Neuron (in vitro differentiated cells): Measurements from ENCODE around the gene MRPL42.

ENCODE experiments used
- H2AFZ ChIP-seq: one replicate; pipeline ENCODE4 v1.6.1; 2013; ENCODE audit warnings: low read depth, mild to moderate bottlenecking, inconsistent platforms, low read length, moderate library complexity
- H3K27me3 ChIP-seq: one replicate; pipeline ENCODE4 v1.6.1; 2013; ENCODE audit warnings: low read length; ENCODE audit not compliant: insufficient read depth
- H3K36me3 ChIP-seq: one replicate; pipeline ENCODE4 v1.6.1; 2013; ENCODE audit warnings: low read length; ENCODE audit not compliant: insufficient read depth
- H3K4me1 ChIP-seq: one replicate; pipeline ENCODE4 v1.6.1; 2013; ENCODE audit warnings: low read length; ENCODE audit not compliant: insufficient read depth
- H3K4me3 ChIP-seq: 2 replicates; pipeline ENCODE4 v1.5.1; 2013; ENCODE audit warnings: mild to moderate bottlenecking, low read length, moderate library complexity
- H3K9me3 ChIP-seq: one replicate; pipeline ENCODE4 v1.6.1; 2013; ENCODE audit warnings: low read length

MRPL42 gene

DNA sequence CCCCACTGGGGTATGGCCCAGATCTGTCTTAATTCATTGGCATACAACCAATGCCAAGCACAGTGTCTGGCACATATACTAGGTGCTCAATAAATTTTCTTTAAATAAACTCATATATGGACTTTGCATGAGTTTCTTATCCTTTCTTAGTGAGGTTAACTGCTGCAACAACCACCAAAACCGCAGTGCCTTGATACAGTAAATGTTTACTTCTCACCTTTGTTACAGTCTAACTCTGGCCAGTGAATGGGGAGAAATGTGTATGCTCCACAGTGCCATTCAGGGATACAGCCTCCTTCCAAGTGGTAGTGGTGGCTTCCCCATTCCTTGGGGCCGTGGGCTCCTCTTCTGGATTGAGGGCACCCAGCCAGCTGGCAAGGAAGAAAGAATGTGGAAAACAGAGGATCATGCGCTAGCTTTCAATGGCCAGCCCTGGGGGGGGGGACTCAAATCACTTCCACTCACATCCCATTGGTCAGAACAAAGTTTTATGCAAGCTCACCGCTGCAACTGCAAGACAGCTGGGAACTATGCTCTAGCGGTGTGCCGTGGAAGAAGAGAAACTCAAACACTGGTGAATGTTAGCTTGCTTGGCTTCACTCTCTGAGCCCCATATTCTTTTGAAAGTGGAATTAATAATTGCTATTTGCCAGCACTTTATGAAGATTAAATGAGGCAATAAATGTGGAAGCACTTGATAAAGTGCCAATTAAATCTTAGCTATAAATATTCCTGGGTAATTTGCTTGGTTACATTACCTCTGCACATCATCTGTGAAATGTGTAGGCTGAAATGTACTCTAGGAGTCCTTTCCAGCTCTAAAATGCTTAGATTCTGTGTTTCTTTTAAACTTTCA lies 54.1 kb downstream of the MRPL42 start:
- Histone ChIP-seq H3K27me3 (no peaks in the 10 kb centered on the region), H2AFZ (no peak overlapping the region), H3K4me1 (peaks cover 2% of the 10 kb centered on the region), H3K9me3 (no peaks in the 10 kb centered on the region), H3K36me3 (no peaks in the 10 kb centered on the region), H3K4me3 (no peak overlapping the region)

DNA sequence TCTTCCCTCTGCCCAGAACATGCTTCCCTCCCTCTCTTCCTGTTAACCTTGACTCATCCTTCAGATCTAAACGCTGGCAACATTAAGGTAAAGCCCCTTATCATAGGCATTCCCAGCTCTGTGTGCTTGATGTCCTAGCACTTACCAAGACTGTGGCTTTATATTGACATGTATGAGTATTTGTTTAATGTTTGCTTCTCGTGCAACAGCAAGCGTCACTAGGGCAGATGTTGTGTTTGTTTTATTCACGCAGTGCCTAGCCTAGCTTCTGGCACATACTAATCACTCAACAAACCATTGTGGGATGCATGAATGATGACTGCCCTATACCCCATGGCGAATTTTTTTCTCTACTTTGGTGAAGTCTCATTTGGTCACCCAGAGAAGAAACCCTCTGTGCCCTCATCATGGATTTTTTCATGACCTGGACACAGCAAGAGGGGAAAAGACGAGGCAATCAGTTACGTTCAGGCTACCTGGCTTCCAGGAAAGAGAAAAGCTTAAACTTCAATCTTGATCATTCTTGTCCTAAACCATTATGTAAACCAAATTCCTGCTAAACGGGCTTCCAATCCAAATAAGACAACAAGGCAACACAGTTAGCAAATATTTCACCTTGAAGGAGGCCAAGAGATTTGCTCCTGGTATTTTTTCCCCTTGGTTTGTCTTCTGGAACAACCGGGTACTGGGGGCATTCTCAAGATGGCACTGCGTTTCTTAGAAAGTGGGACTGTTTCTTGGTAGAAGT lies 57.2 kb downstream of the MRPL42 start:
- H3K27me3 ChIP-seq = no peaks in the 10 kb centered on the region
- H3K36me3 ChIP-seq = no peaks in the 10 kb centered on the region
- no peaks in the 10 kb centered on the region for H3K9me3 ChIP-seq
- peaks cover 10% of the 10 kb centered on the region for H3K4me1 ChIP-seq
- no peak overlapping the region for H2AFZ ChIP-seq
- no peak overlapping the region for H3K4me3 ChIP-seq

DNA sequence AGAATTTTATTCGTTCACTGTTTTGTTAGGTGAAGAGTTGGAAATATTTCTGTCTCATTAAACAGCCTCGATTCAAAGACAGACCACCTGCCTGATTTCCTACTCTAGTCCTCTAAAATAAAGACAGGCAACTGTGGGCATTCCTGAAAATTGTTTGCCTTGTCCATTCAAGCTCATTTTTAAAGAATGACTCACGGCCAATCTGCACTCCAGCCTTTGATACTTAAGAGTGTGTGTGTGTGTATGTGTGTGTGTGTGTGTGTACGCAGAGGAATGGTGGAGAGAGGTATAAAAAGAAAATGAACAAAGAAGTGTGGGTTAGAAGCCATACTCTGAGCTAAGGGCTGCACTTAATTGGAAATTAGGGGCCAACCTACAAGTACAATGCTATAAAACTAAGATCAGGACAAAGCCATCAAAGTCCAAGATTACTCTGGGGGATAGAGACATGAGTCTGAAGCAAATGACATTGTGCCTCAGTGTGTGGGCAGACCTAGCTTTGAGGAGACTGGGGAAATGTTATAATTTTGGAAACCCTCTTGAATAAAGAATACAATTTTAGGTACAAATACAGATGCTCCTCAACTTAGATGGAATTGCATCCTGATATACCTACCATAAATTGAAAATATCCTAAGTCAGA lies 59.6 kb downstream of the MRPL42 start:
- H3K27me3 ChIP-seq = no peaks in the 10 kb centered on the region
- no peaks in the 10 kb centered on the region for H3K9me3 ChIP-seq
- H3K4me3 ChIP-seq = no peak overlapping the region
- no peak overlapping the region for H2AFZ ChIP-seq
- no peaks in the 10 kb centered on the region for H3K36me3 ChIP-seq
- H3K4me1 ChIP-seq = peaks cover 10% of the 10 kb centered on the region

DNA sequence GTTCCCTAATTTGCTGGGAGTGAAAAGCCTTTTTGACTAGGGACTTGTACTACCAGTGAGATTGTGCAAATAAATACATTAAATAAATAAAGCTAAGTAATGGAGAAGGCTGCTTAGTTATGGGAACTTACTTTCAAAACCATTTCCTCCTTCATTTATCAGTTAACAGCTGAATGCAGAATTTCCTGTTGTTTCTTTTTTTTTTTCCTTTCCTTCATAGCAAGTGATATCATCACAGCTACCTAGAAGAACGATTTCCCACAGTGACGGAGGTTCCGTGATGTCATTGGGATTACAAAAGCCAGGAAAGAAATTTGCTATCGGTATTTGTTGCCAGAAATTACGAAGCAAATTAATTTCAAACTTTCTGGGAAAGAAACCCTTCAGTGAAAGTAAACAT lies 63.0 kb downstream of the MRPL42 start:
- H3K9me3 ChIP-seq = no peaks in the 10 kb centered on the region
- H3K27me3 ChIP-seq = no peaks in the 10 kb centered on the region
- H3K4me3 ChIP-seq = no peak overlapping the region
- H3K4me1 ChIP-seq = peaks cover 10% of the 10 kb centered on the region
- no peak overlapping the region for H2AFZ ChIP-seq
- no peaks in the 10 kb centered on the region for H3K36me3 ChIP-seq

DNA sequence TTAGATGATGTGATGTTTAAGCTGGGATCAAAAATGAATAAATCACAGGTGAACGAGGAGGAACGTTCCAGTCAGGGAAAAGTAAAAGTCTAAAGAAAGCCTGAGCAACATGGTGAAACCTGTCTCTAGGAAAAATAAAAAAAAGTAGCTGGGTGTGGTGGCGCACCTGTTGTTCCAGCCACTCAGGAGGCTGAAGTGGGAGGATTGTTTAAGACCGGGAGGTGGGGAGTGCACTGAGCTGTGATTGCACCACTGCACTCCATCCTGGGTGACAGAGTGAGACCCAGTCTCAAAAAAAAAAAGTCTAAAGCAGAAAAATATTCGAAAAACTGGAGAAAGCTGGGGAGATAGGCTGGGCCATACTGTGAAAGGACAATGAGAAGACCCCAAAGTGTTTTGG lies 66.0 kb downstream of the MRPL42 start:
- peaks cover 12% of the 10 kb centered on the region for H3K4me1 ChIP-seq
- no peaks in the 10 kb centered on the region for H3K9me3 ChIP-seq
- no peak overlapping the region for H3K4me3 ChIP-seq
- H3K36me3 ChIP-seq = no peaks in the 10 kb centered on the region
- H3K27me3 ChIP-seq = no peaks in the 10 kb centered on the region
- H2AFZ ChIP-seq = no peak overlapping the region

DNA sequence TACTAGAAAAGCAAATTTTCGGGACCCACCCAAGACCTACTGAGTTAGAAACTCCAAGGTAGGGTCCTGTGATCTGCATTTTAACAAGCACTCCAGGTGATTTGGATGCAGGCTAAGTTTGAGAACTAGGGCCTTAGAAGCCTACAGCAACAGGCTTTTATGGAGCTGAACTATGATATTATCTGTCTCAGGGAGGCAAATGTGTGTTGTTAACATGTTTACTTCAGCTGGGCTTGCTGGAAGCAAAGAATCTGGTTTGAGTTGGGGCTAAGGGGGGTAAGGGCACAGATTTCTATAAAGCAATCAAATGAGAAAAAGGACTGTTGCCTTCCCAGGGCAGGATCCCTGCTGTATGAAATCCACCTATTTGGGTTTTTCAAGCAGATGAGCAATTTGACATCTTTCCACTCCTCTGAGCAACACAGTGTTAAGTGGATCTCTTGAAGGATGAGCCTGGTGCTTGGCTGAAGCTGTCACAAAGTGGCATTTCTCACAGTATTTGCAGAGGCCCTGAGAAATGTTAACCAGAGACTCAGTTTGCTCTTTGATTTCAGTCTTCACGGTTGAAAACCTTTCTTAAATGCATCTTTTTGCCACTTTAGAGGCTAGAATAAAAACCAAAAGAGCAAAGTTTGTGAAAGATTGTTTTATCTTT lies 68.9 kb downstream of the MRPL42 start:
- Histone ChIP-seq H3K36me3 (no peaks in the 10 kb centered on the region), H3K4me3 (no peak overlapping the region), H3K9me3 (no peaks in the 10 kb centered on the region), H2AFZ (no peak overlapping the region), H3K27me3 (no peaks in the 10 kb centered on the region), H3K4me1 (peaks cover 12% of the 10 kb centered on the region)

DNA sequence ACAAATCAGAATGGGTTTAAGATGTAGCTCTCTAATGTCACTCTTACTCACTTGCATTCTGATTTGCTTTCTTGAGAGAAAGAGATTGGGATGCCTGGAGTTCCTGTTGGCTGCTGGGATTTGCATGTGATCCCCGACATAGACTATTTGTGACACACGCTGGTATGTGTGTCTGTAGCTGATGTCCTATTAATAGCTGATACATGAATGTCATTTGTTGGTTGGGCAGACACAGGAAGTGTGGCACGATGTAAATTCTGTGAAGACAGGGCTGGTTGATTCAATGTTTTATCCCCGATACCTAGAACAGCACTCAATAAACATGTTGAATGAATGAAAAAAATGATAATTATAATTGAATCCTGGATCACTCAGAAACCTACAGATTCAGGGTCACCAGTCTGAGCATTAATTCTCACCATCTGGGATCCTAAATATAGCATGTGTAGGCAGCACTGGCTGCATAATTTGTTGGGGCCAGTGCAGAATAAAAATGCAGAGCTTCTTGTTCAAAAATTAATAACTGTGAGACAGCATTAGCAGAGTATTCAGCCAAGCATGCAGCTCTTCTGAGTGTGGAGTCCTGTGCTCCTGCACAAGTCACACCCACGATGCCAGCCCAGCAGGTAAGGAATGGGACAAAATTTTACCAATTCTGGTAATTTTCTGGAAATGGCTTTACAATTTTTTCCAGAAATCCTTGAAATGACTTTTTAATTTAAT lies 69.6 kb downstream of the MRPL42 start:
- no peaks in the 10 kb centered on the region for H3K36me3 ChIP-seq
- H3K4me3 ChIP-seq = no peak overlapping the region
- H3K4me1 ChIP-seq = peaks cover 12% of the 10 kb centered on the region
- no peak overlapping the region for H2AFZ ChIP-seq
- no peaks in the 10 kb centered on the region for H3K27me3 ChIP-seq
- no peaks in the 10 kb centered on the region for H3K9me3 ChIP-seq

DNA sequence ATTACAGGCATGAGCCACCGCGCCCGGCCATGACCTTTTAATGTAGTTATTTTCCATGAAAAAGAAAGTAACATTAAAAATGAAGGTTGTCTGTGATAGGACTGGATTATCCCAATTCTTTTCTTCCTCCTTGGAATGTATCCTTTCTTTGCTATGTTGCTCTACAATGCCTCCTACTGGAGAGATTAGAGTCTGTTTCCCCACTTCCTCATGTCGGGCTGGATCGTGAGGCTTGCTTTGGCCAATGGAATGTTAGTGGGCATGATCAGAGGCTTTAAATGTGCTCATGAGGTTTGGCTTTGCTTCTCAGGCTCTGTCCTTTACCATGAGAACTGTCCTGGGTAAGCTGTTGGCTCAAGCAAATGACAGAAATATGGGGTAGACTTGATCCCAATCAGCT lies 70.5 kb downstream of the MRPL42 start:
- H3K36me3 ChIP-seq = peaks cover 4% of the 10 kb centered on the region
- H3K9me3 ChIP-seq = no peaks in the 10 kb centered on the region
- H2AFZ ChIP-seq = no peak overlapping the region
- H3K27me3 ChIP-seq = no peaks in the 10 kb centered on the region
- peaks cover 12% of the 10 kb centered on the region for H3K4me1 ChIP-seq
- no peak overlapping the region for H3K4me3 ChIP-seq

DNA sequence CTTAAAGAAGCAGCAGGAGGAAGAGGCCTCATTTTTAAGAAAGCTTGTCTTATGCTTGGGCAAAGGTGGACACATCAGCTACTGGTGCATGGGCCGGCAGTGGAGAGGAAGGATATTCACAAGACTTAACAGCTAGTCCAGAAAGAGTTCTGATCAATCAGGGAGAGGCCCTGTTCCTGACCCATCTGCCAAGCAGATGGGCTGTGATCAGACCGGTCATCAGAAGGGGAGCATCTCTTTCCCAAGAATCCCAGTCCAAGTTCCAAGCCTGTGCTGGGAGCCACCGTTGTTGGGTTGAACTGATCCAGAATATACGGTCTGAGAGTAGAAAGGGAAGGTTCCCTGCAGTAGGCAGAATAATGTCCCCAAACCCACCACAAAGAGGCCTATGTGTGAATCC lies 72.5 kb downstream of the MRPL42 start:
- Histone ChIP-seq H2AFZ (no peak overlapping the region), H3K4me3 (no peak overlapping the region), H3K36me3 (peaks cover 17% of the 10 kb centered on the region), H3K27me3 (no peaks in the 10 kb centered on the region), H3K9me3 (no peaks in the 10 kb centered on the region), H3K4me1 (peaks cover 12% of the 10 kb centered on the region)

DNA sequence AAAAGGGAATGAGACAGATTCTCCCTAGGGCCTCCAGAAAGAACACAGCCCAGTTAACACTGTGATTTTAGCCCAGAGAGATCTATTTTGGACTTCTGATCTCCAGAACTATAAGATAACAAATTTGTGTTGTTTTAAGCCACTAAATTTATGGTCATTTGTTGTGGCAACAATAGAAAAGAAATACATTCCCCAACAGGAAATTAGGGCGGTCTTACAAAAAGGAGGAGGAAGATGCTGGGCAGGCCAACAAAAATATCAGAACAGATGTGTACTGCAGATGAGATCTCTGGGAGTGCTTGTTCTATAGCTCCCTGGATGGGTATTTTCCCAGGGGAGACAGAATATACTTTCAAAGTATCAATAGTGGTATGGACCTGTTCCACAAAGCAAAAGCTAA lies 73.2 kb downstream of the MRPL42 start:
- H3K36me3 ChIP-seq = peaks cover 22% of the 10 kb centered on the region
- no peaks in the 10 kb centered on the region for H3K27me3 ChIP-seq
- H3K9me3 ChIP-seq = no peaks in the 10 kb centered on the region
- no peak overlapping the region for H2AFZ ChIP-seq
- no peak overlapping the region for H3K4me3 ChIP-seq
- H3K4me1 ChIP-seq = peaks cover 12% of the 10 kb centered on the region

DNA sequence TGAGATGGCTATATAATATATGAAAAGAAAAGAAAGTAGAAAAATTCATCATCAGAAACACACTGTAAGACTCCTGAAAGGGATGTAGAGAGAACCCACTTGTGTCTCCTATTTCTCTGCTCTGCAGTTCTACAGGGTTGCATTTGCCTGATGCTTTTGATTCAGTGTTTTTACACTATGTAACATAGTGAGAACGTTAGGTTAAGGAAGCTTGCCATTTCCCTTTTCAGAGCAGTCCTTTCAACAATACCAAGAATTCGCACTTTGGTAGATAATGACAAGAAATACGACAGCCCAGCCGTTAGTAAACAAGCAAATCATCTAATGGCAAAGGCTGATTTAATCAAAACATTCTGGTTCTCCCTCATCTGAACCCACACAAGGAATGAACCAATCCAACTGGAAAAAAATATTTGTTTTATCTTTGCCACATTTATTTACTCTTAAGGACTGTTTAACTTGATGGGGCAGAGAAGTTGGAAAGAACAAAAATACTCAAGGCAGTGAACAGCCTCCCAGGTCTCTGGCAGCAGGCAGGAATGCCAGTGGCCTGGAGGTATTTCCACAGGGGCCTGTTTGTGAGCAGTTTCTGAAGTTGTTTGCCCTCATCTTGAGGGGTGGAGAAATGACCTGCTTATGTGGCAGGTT lies 74.4 kb downstream of the MRPL42 start:
- no peak overlapping the region for H2AFZ ChIP-seq
- H3K36me3 ChIP-seq = peaks cover 22% of the 10 kb centered on the region
- H3K27me3 ChIP-seq = no peaks in the 10 kb centered on the region
- H3K9me3 ChIP-seq = no peaks in the 10 kb centered on the region
- no peak overlapping the region for H3K4me3 ChIP-seq
- H3K4me1 ChIP-seq = peaks cover 5% of the 10 kb centered on the region

DNA sequence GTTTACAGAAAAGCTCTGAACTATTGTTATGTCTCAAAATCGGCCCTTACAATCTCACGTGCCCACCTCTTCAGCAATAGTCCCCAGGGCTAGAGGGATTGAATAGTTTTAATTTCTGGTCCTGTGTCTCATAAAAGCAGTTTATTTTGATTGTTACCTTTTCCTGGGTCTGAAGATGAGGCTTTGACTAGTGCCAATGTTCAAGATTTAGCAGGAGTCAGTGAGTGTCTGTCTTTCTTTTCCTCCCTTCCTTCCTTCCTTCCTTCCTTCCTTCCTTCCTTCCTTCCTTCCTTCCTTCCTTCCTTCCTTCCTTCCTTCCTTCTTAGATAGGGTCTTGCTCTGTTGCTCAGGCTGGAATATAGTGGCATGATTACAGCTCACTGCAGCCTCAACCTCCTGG lies 80.5 kb downstream of the MRPL42 start:
- Histone ChIP-seq H3K4me1 (no peaks in the 10 kb centered on the region), H3K9me3 (peaks cover 2% of the 10 kb centered on the region), H3K4me3 (no peak overlapping the region), H2AFZ (no peak overlapping the region), H3K27me3 (no peaks in the 10 kb centered on the region), H3K36me3 (peaks cover 27% of the 10 kb centered on the region)
